Measurements from ENCODE around the gene TMPRSS11A. TPM values are rescaled to one million over a fixed set of nuclear protein-coding genes. Genes with fewer than 3 reads are reported as not detected.
A peak's percentile ranks its signal among the peaks of the same experiment; 100 is the strongest.

The TMPRSS11A gene
- total and polyA plus RNA-seq, 2 donors: 0.24 to 0.91 TPM

DNA sequence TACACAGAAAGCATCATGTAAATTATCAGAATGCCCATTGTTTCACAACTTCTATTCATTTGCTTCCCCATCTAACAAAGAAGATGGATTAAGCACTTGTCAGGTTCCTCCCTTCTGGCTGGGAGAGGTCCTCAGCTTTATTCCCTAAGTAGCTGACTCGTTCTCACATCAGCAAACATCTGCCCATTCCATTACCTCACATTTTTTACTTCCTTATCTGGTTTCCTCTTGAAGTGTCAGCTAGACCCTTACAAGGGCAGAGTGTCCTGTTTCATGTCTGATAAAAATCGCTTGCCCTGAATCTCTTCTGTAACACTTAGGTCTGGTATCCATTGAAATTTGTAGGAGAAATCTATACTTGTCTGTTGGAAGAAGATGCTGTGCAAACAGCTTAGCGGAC is 34.7 kb downstream of the TMPRSS11A start:
- no peak for DNase-seq (ENCODE audit: low read depth in 6 of 9, low spot score in 9 of 9)
- H3K4me3 ChIP-seq (ENCODE audit: low read length in 2 of 2): no peak overlapping the region
- no peak overlapping the region for H3K27ac ChIP-seq (ENCODE audit: low read depth in 1 of 2, low read length in 1 of 2)
- H3K4me1 ChIP-seq (ENCODE audit: control insufficient read depth in 2 of 2, insufficient read depth in 2 of 2, low read length in 2 of 2): no peaks in the 10 kb centered on the region
- no peaks in the 10 kb centered on the region for H3K36me3 ChIP-seq (ENCODE audit: control insufficient read depth in 2 of 2, insufficient read depth in 2 of 2, low read length in 1 of 2)
- 41% methylated on average over 3 of the region's 3 CpGs for WGBS
- no peaks in the 10 kb centered on the region for H3K27me3 ChIP-seq (ENCODE audit: control insufficient read depth in 2 of 2, insufficient read depth in 1 of 2, low read length in 1 of 2)
- peaks cover 0 to 4% of the 10 kb centered on the region in 2 donors for H3K9me3 ChIP-seq (ENCODE audit: control insufficient read depth in 2 of 2, insufficient read depth in 1 of 2, low read length in 1 of 2)

DNA sequence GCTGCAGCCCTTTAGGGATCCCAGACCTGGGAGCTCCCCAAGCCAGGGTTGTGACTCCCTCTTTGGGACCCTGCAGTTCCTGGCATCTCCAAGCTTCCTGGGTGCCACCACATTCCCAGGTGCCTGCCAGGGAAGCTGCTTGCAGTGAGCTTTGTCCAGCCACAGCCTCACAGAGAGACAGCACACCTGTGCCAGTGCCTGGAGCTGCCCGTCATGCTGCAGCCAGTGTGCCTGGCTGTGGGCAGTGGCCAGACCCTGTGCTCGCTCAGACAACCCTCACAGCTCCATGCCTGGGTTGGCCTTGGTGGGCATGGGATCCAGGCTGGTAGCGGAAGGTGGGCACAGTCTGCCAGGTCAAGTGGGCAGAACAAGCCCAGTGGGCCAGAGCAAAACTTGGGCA is 36.0 kb downstream of the TMPRSS11A start:
- Histone ChIP-seq H3K27ac (ENCODE audit: low read depth in 1 of 2, low read length in 1 of 2) (no peak overlapping the region), H3K4me1 (ENCODE audit: control insufficient read depth in 2 of 2, insufficient read depth in 2 of 2, low read length in 2 of 2) (no peaks in the 10 kb centered on the region), H3K36me3 (ENCODE audit: control insufficient read depth in 2 of 2, insufficient read depth in 2 of 2, low read length in 1 of 2) (no peaks in the 10 kb centered on the region), H3K9me3 (ENCODE audit: control insufficient read depth in 2 of 2, insufficient read depth in 1 of 2, low read length in 1 of 2) (peaks cover 0 to 4% of the 10 kb centered on the region in 2 donors), H3K4me3 (ENCODE audit: low read length in 2 of 2) (no peak overlapping the region), H3K27me3 (ENCODE audit: control insufficient read depth in 2 of 2, insufficient read depth in 1 of 2, low read length in 1 of 2) (no peaks in the 10 kb centered on the region)
- WGBS: 98% methylated on average over 3 of the region's 3 CpGs
- DNase-seq (ENCODE audit: low read depth in 6 of 9, low spot score in 9 of 9): no peak

DNA sequence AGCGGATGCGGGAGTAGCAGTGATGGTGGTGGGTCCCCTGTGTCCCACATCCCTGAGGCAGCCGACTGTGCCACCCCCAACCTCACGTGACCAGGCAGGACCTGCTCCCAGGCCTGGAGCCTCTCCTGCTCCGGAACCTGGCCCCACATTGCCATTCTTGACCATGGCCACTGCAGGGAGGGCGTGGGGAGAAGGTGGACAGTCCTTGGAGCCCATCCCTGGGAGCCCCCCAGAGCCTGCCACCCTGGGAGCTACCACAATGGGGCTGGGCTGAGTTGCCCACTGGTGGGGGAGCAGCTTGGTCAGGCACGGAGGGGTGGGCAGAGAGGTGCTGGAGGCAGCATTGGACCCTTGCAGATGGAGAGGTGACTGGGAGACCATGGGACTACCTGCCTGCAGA is 36.8 kb downstream of the TMPRSS11A start:
- no peak overlapping the region for H3K4me3 ChIP-seq (ENCODE audit: low read length in 2 of 2)
- DNase-seq (ENCODE audit: low read depth in 6 of 9, low spot score in 9 of 9): no peak
- H3K4me1 ChIP-seq (ENCODE audit: control insufficient read depth in 2 of 2, insufficient read depth in 2 of 2, low read length in 2 of 2): no peaks in the 10 kb centered on the region
- 95% methylated on average over 7 of the region's 7 CpGs for WGBS
- no peaks in the 10 kb centered on the region for H3K36me3 ChIP-seq (ENCODE audit: control insufficient read depth in 2 of 2, insufficient read depth in 2 of 2, low read length in 1 of 2)
- no peaks in the 10 kb centered on the region for H3K27me3 ChIP-seq (ENCODE audit: control insufficient read depth in 2 of 2, insufficient read depth in 1 of 2, low read length in 1 of 2)
- no peak overlapping the region for H3K27ac ChIP-seq (ENCODE audit: low read depth in 1 of 2, low read length in 1 of 2)
- peaks cover 0 to 4% of the 10 kb centered on the region in 2 donors for H3K9me3 ChIP-seq (ENCODE audit: control insufficient read depth in 2 of 2, insufficient read depth in 1 of 2, low read length in 1 of 2)

DNA sequence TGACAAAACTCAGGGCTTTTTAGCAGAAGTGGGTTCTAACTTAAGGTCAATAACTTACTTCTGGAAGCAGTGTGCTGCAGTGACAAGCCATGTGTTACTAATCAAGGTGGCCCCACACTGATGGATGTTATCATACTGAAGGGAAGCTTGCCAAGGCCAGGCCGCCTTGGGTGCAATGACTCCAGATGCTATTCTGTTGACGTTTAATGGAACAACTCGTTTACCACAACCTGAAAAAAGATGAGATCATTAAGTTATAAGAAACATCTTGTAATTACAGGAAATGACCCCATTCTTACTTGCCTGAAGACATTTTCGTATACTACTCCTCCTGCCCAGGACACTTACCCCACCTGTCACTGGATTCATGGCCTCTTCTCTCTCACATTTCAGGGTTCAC is 40.6 kb downstream of the TMPRSS11A start:
- H3K27me3 ChIP-seq (ENCODE audit: control insufficient read depth in 2 of 2, insufficient read depth in 1 of 2, low read length in 1 of 2): no peaks in the 10 kb centered on the region
- 95% methylated on average over 4 of the region's 4 CpGs for WGBS
- H3K36me3 ChIP-seq (ENCODE audit: control insufficient read depth in 2 of 2, insufficient read depth in 2 of 2, low read length in 1 of 2): no peaks in the 10 kb centered on the region
- H3K9me3 ChIP-seq (ENCODE audit: control insufficient read depth in 2 of 2, insufficient read depth in 1 of 2, low read length in 1 of 2): peaks cover 0 to 4% of the 10 kb centered on the region in 2 donors
- no peak for DNase-seq (ENCODE audit: low read depth in 6 of 9, low spot score in 9 of 9)
- H3K27ac ChIP-seq (ENCODE audit: low read depth in 1 of 2, low read length in 1 of 2): no peak overlapping the region
- H3K4me1 ChIP-seq (ENCODE audit: control insufficient read depth in 2 of 2, insufficient read depth in 2 of 2, low read length in 2 of 2): no peaks in the 10 kb centered on the region
- H3K4me3 ChIP-seq (ENCODE audit: low read length in 2 of 2): no peak overlapping the region

DNA sequence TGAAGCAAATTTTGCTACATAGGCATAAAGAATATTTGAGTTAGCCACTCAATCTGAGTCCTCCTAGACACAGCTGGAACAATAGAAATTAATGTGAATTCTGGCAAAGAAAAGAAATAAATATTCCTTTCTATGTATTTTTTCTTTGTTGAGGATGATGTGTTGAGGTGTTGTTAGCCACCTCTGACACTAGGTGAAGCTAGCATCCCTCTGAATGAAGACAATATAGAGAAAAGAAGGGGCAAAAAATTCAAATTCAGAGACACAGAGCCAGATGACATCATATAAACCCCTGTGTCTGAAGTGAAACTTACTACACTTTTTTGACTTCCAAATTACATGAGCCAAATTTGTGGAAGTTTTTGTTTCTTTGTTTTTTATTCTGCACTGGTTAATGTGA is 44.9 kb downstream of the TMPRSS11A start:
- no peaks in the 10 kb centered on the region for H3K36me3 ChIP-seq (ENCODE audit: control insufficient read depth in 2 of 2, insufficient read depth in 2 of 2, low read length in 1 of 2)
- H3K4me1 ChIP-seq (ENCODE audit: control insufficient read depth in 2 of 2, insufficient read depth in 2 of 2, low read length in 2 of 2): peaks cover 0 to 4% of the 10 kb centered on the region in 2 donors
- no peaks in the 10 kb centered on the region for H3K27me3 ChIP-seq (ENCODE audit: control insufficient read depth in 2 of 2, insufficient read depth in 1 of 2, low read length in 1 of 2)
- H3K9me3 ChIP-seq (ENCODE audit: control insufficient read depth in 2 of 2, insufficient read depth in 1 of 2, low read length in 1 of 2): no peaks in the 10 kb centered on the region
- peak in 1 of 9 donors; percentile 26 for DNase-seq (ENCODE audit: low read depth in 6 of 9, low spot score in 9 of 9)
- H3K4me3 ChIP-seq (ENCODE audit: low read length in 2 of 2): no peak overlapping the region
- no peak overlapping the region for H3K27ac ChIP-seq (ENCODE audit: low read depth in 1 of 2, low read length in 1 of 2)

DNA sequence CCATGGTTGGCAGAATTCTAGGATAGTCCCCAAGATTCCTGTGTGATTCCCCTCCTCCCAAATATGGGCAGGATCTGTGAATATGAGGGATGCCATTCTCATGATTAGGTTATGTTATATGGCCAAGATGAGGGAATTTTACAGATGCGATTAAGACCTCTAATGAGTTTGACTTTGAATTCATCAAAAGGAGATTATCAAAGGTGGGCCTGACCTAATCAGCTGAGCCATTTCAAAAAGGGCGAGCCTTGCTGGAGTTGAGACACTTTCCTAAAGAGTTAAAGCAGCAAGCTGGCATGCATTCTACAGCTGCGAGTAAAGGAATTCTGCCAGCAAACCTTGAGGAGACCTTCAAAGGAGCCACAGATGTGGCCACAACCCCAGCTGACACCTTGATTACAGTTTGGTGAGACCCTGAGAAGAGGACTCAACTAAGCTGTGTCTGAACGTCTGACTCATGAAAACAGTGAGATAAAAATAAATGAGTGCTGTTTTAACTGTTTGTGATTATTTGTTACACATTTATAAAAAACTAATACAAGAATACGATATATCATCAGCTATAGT is 47.8 kb downstream of the TMPRSS11A start:
- peak in 7 of 9 donors; percentile 20 to 73 (median 32) for DNase-seq (ENCODE audit: low read depth in 6 of 9, low spot score in 9 of 9)
- Histone ChIP-seq H3K27ac (ENCODE audit: low read depth in 1 of 2, low read length in 1 of 2) (no peak overlapping the region), H3K9me3 (ENCODE audit: control insufficient read depth in 2 of 2, insufficient read depth in 1 of 2, low read length in 1 of 2) (no peaks in the 10 kb centered on the region), H3K4me1 (ENCODE audit: control insufficient read depth in 2 of 2, insufficient read depth in 2 of 2, low read length in 2 of 2) (peaks cover 0 to 4% of the 10 kb centered on the region in 2 donors), H3K27me3 (ENCODE audit: control insufficient read depth in 2 of 2, insufficient read depth in 1 of 2, low read length in 1 of 2) (no peaks in the 10 kb centered on the region), H3K36me3 (ENCODE audit: control insufficient read depth in 2 of 2, insufficient read depth in 2 of 2, low read length in 1 of 2) (no peaks in the 10 kb centered on the region), H3K4me3 (ENCODE audit: low read length in 2 of 2) (no peak overlapping the region)
- 37% methylated on average over 5 of the region's 5 CpGs for WGBS

DNA sequence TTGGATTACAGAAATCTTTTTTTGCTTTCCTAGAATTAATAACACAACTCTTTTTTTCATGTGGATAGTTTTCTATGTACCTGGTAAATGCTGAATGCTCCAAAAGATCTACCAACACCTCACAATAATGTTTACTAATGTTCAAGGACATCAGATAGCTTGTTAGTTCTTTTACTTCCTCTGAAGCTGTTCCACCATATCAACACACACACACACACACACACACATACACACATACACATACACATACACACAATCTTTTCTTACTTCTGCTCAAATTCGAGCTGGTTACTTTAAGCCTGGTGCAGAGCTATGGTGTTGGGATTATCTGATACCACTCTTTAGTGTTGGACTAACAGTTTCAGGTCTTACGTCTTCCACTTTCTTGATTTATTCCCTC is 51.2 kb downstream of the TMPRSS11A start:
- no peak overlapping the region for H3K27ac ChIP-seq (ENCODE audit: low read depth in 1 of 2, low read length in 1 of 2)
- no peaks in the 10 kb centered on the region for H3K27me3 ChIP-seq (ENCODE audit: control insufficient read depth in 2 of 2, insufficient read depth in 1 of 2, low read length in 1 of 2)
- no peak for DNase-seq (ENCODE audit: low read depth in 6 of 9, low spot score in 9 of 9)
- H3K9me3 ChIP-seq (ENCODE audit: control insufficient read depth in 2 of 2, insufficient read depth in 1 of 2, low read length in 1 of 2): no peaks in the 10 kb centered on the region
- H3K36me3 ChIP-seq (ENCODE audit: control insufficient read depth in 2 of 2, insufficient read depth in 2 of 2, low read length in 1 of 2): no peaks in the 10 kb centered on the region
- WGBS: 96% methylated on average over 2 of the region's 2 CpGs
- peaks cover 0 to 4% of the 10 kb centered on the region in 2 donors for H3K4me1 ChIP-seq (ENCODE audit: control insufficient read depth in 2 of 2, insufficient read depth in 2 of 2, low read length in 2 of 2)
- H3K4me3 ChIP-seq (ENCODE audit: low read length in 2 of 2): no peak overlapping the region

DNA sequence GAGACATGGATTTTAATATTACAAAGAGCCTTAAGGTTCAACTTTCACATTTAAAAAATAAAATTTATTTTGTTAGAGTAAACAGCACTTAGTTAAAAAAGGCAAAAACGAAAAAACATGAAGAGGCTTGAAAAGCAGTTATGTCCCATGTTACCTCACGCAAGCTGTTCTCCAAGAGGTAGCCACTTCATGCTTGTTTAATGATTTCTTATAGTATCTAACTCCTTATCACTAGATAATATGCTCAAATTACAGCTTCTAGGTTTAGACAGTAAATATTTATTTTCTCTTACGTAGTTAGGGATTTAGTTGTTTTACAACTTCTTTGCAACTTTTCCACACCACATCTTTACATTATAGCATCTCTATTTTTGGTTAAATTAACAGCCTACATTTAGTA is 51.7 kb downstream of the TMPRSS11A start:
- H3K27me3 ChIP-seq (ENCODE audit: control insufficient read depth in 2 of 2, insufficient read depth in 1 of 2, low read length in 1 of 2): no peaks in the 10 kb centered on the region
- no peaks in the 10 kb centered on the region for H3K36me3 ChIP-seq (ENCODE audit: control insufficient read depth in 2 of 2, insufficient read depth in 2 of 2, low read length in 1 of 2)
- H3K4me1 ChIP-seq (ENCODE audit: control insufficient read depth in 2 of 2, insufficient read depth in 2 of 2, low read length in 2 of 2): peaks cover 0 to 4% of the 10 kb centered on the region in 2 donors
- no peak for DNase-seq (ENCODE audit: low read depth in 6 of 9, low spot score in 9 of 9)
- no peaks in the 10 kb centered on the region for H3K9me3 ChIP-seq (ENCODE audit: control insufficient read depth in 2 of 2, insufficient read depth in 1 of 2, low read length in 1 of 2)
- no peak overlapping the region for H3K27ac ChIP-seq (ENCODE audit: low read depth in 1 of 2, low read length in 1 of 2)
- 98% methylated on average over 3 of the region's 3 CpGs for WGBS
- H3K4me3 ChIP-seq (ENCODE audit: low read length in 2 of 2): no peak overlapping the region

DNA sequence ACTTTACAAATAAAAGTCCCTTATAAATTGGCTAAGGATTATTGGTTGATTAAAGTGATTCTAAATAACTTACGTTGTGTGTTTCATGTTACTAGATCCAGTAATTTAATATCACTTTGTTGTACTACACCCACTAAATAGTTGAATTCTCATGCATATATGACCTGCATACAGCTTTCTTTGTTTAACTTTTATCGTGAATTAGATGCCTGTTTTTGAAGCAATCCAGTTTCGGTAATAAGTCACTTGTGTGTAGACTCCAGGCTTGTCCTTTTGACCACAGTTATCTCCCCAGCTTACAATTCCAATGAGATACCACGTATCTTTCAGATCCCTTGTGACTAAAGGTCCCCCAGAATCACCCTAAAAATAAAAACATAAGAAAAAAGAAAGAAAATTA is 52.2 kb downstream of the TMPRSS11A start:
- WGBS: 79% methylated on average over 4 of the region's 4 CpGs
- no peak overlapping the region for H3K27ac ChIP-seq (ENCODE audit: low read depth in 1 of 2, low read length in 1 of 2)
- H3K4me1 ChIP-seq (ENCODE audit: control insufficient read depth in 2 of 2, insufficient read depth in 2 of 2, low read length in 2 of 2): peaks cover 0 to 4% of the 10 kb centered on the region in 2 donors
- no peak for DNase-seq (ENCODE audit: low read depth in 6 of 9, low spot score in 9 of 9)
- no peak overlapping the region for H3K4me3 ChIP-seq (ENCODE audit: low read length in 2 of 2)
- H3K36me3 ChIP-seq (ENCODE audit: control insufficient read depth in 2 of 2, insufficient read depth in 2 of 2, low read length in 1 of 2): no peaks in the 10 kb centered on the region
- H3K9me3 ChIP-seq (ENCODE audit: control insufficient read depth in 2 of 2, insufficient read depth in 1 of 2, low read length in 1 of 2): no peaks in the 10 kb centered on the region
- no peaks in the 10 kb centered on the region for H3K27me3 ChIP-seq (ENCODE audit: control insufficient read depth in 2 of 2, insufficient read depth in 1 of 2, low read length in 1 of 2)

DNA sequence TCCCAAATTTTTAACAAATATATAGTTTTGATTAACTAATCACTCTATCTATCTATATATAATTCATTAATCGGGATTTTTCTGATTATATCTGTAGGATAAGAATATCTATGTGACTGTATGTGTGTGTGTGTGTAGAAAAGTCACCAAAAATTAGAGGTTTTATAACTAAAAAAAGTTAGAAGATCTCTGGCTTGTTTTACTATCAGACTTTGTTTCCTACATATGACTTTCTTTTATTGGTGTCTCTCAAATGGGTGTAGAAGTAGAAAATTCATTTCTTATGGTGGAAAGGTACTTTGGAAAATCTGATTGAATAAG is 52.7 kb downstream of the TMPRSS11A start:
- H3K4me1 ChIP-seq (ENCODE audit: control insufficient read depth in 2 of 2, insufficient read depth in 2 of 2, low read length in 2 of 2): peaks cover 0 to 3% of the 10 kb centered on the region in 2 donors
- H3K27ac ChIP-seq (ENCODE audit: low read depth in 1 of 2, low read length in 1 of 2): no peak overlapping the region
- no peaks in the 10 kb centered on the region for H3K27me3 ChIP-seq (ENCODE audit: control insufficient read depth in 2 of 2, insufficient read depth in 1 of 2, low read length in 1 of 2)
- H3K9me3 ChIP-seq (ENCODE audit: control insufficient read depth in 2 of 2, insufficient read depth in 1 of 2, low read length in 1 of 2): no peaks in the 10 kb centered on the region
- no peak for DNase-seq (ENCODE audit: low read depth in 6 of 9, low spot score in 9 of 9)
- WGBS: 16% methylated on average over 1 of the region's 1 CpG
- H3K4me3 ChIP-seq (ENCODE audit: low read length in 2 of 2): no peak overlapping the region
- H3K36me3 ChIP-seq (ENCODE audit: control insufficient read depth in 2 of 2, insufficient read depth in 2 of 2, low read length in 1 of 2): no peaks in the 10 kb centered on the region
